ENCODE measurements around the gene CBX6. TPM values are rescaled to one million over a fixed set of nuclear protein-coding genes. Genes with fewer than 3 reads are reported as not detected.

CBX6 gene
- total and polyA plus RNA-seq, 10 of the 15 experiments (the other 5 are each of a cell fraction or from before 2014, with no cell fraction given): 3.6 to 142 (median 37.4) TPM

DNA sequence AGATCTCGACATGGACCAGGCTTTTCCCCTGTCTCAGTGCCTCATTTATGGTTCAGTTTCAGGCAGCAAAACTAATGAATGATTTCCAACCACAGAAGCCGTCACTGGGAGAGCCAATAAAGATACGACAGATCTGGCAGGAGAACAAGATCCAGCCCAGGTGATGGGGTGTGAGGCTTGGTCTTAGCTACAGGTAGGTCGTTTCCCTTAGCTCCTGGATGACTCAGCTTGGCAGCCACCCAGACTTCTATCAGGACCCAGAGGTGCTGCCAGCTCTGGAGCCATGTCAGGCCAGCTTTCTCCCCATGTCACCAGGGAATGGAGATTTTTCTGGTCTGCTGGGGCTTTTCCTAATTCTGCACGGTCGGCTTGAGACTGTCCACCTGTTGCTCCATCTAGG is 49.1 kb upstream of the CBX6 start:
- SMC1A ChIA-PET (ENCODE audit: uncharacterized antibody, unreplicated experiment): interaction anchor here (1.0 to 1.6 kb wide), 3 partner anchors 10 to 51 kb away, joined by 3 to 4 read pairs (median 3); no protein-coding TSS in a partner anchor
- ATAC-seq: no peak
- no peak for FAIRE-seq
- H3K9ac ChIP-seq (ENCODE audit: control insufficient read depth, insufficient read depth, low read length): no peak overlapping the region
- WGBS (ENCODE audit: insufficient coverage, insufficient replicate concordance, low lambda C conversion rate, missing lambda C conversion rate): 26% methylated on average over 6 of the region's 6 CpGs
- no peaks in the 10 kb centered on the region for H3K79me2 ChIP-seq (ENCODE audit: control insufficient read depth, insufficient read depth, low read length)
- no peak for TF ChIP-seq ATF7 (IDR thresholded peaks at IDR 0.05; ENCODE audit: low read depth)
- no peak for TF ChIP-seq BRCA1 (IDR thresholded peaks at IDR 0.05; ENCODE audit: low read depth, low read length)
- TF ChIP-seq CTCF (IDR thresholded peaks at IDR 0.05 in 2 of 3, conservative IDR thresholded peaks at IDR 0.05 in 1 of 3; ENCODE audit: control insufficient read depth in 2 of 3, extremely low read depth in 1 of 3, insufficient read depth in 1 of 3, low read depth in 3 of 3, low read length in 3 of 3): no peak
- no peak for TF ChIP-seq RAD21 (IDR thresholded peaks at IDR 0.05; ENCODE audit: insufficient read depth, low read depth, low read length)
- no peak for TF ChIP-seq WRNIP1 (IDR thresholded peaks at IDR 0.05; ENCODE audit: borderline replicate concordance, low read depth, low read length)
- no peak for TF ChIP-seq ASH2L (IDR thresholded peaks at IDR 0.05; ENCODE audit: borderline replicate concordance, low read depth)
- TF ChIP-seq ZSCAN29 (IDR thresholded peaks at IDR 0.05): no peak
- no peak for TF ChIP-seq ELK1 (IDR thresholded peaks at IDR 0.05; ENCODE audit: low read depth, low read length)
- TF ChIP-seq NFYA (IDR thresholded peaks at IDR 0.05; ENCODE audit: borderline replicate concordance, low read depth, low read length): no peak
- no peak for TF ChIP-seq ZZZ3 (IDR thresholded peaks at IDR 0.05; ENCODE audit: control insufficient read depth, insufficient read length, low read depth)
- TF ChIP-seq SMAD5 (IDR thresholded peaks at IDR 0.05; ENCODE audit: low read depth): no peak
- TF ChIP-seq EGR1 (IDR thresholded peaks at IDR 0.05; ENCODE audit: borderline replicate concordance in 1 of 2, low read depth in 2 of 2, low read length in 2 of 2): no peak
- TF ChIP-seq TCF3 (IDR thresholded peaks at IDR 0.05; ENCODE audit: borderline replicate concordance, insufficient read depth, low read depth, low read length): no peak
- TF ChIP-seq CHD1 (IDR thresholded peaks at IDR 0.05; ENCODE audit: low read depth, low read length): no peak
- TF ChIP-seq POLR2A (IDR thresholded peaks at IDR 0.05; ENCODE audit: low read depth, low read length): no peak
- no peak overlapping the region for H3K4me2 ChIP-seq (ENCODE audit: control insufficient read depth, insufficient read depth)
- POLR2A ChIA-PET: no interaction called here
- H3K9me3 ChIP-seq (replicated peaks; ENCODE audit: control insufficient read depth, insufficient read depth, low read length): no peaks in the 10 kb centered on the region
- no peak overlapping the region for H2AFZ ChIP-seq (ENCODE audit: control insufficient read depth, low read depth, low read length)
- no peak overlapping the region for H3K4me3 ChIP-seq
- no TSS peak for BruUV-seq (replicated peaks)
- H3K27ac ChIP-seq (ENCODE audit: control insufficient read depth, insufficient read depth): no peak overlapping the region
- no peaks in the 10 kb centered on the region for H4K20me1 ChIP-seq (ENCODE audit: control insufficient read depth, insufficient read depth)
- in situ Hi-C loops (cut with MboI) (no loop called here), intact Hi-C loops (cut with micrococcal nuclease; ENCODE audit: unreplicated experiment) (no loop called here)
- CTCF ChIA-PET: interaction anchor here (0.6 to 2.0 kb wide), 2 partner anchors 8 to 51 kb away, joined by 4 to 8 read pairs; no protein-coding TSS in a partner anchor
- H3K27me3 ChIP-seq (replicated peaks in 1 of 2; ENCODE audit: control insufficient read depth in 2 of 2, insufficient read depth in 2 of 2, low read length in 1 of 2): peaks cover 1 to 7% of the 10 kb centered on the region in 2 experiments; a peak in 2 of 4 replicates
- H3K4me1 ChIP-seq (ENCODE audit: control insufficient read depth, insufficient read depth, low read length): no peaks in the 10 kb centered on the region
- no peaks in the 10 kb centered on the region for H3K36me3 ChIP-seq (ENCODE audit: control insufficient read depth in 2 of 2, insufficient read depth in 2 of 2, low read length in 1 of 2)
- no peak for DNase-seq (ENCODE audit: low read depth, low spot score)
- RAD21 ChIA-PET (ENCODE audit: unreplicated experiment): interaction anchor here (1.0 kb wide), 1 partner anchor 31 kb away, joined by 3 read pairs; no protein-coding TSS in a partner anchor
